Stimulated activated CD4-positive, alpha-beta T cell treated with anti-CD3 and anti-CD28 coated beads, Interleukin-1b, Interleukin-23, amount 100 ng/mL, for 48 hours (primary cell): ENCODE data around the gene NAA80.
A peak's percentile ranks its signal among the peaks of the same experiment; 100 is the strongest.
"Not testable (repeated sequence)": the region's sequence is repeated elsewhere in the genome, so short reads cannot be mapped to it uniquely, and the experiment has no call there.

Experiments
- DNase-seq: peaks from one replicate; pipeline ENCODE4 v3.0.0-alpha.2; 2020

Gene NAA80

GRCh38 chr3:50288387-50289007 lies 10.7 kb downstream of the NAA80 start:
- no peak for DNase-seq

GRCh38 chr3:50287262-50287661 lies 11.9 kb downstream of the NAA80 start:
- no peak for DNase-seq

GRCh38 chr3:50286322-50287227 lies 12.6 kb downstream of the NAA80 start:
- no peak for DNase-seq

GRCh38 chr3:50284121-50284520 lies 15.1 kb downstream of the NAA80 start:
- not testable (repeated sequence) for DNase-seq

DNA sequence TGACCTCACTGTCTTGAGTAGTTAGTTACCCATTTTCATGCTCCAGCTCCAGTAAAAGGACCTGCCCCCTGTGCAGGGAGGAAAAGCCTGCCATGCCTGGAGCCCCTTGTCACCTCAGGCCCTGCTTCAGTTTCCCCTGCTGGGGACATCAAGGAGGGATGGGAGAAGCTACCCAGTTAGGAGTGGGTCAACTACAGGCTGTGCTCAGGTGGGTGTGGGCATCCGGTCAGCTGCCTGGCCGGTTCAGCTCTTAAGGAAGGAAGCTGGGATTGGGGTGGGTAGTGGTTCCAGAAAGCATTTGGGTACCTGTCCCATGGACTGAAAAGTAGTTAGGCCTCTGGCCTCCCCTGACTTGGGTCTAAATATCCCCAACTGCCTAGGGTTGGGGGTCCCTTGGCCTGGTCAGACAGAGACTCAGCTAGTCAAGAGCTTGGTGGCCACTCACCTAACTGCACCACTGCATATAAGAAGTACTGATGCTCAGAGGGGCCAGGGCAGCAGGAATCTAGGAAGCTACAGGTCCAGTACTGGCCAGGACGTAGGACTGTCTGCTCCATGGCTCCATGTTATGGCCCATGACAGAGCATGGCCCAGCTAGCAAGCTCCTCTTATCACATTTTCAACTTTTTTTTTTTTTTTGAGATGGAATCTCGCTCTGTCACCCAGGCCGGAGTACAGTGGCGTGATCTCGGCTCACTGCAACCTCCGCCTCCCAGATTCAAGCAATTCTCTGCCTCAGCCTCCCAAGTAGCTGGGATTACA lies 19.8 kb downstream of the NAA80 start:
- DNase-seq, result no peak

DNA sequence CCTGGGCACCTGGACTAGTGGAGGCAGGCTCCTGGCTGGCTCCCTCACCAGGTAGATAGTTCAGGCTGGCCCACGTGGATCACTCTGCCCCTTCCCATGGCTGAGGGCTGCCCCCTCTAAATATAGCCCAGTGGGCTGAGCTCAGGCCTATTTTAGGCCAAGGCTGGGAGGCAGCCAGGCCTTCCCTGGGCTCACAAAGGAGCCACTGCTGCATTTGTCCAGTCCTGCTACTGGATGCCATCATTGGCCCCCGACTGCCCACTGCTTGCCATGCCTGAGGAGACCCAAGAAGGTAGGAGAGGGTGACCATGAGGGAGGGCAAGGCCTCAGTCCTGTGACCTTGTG lies 20.4 kb downstream of the NAA80 start, which contains the start of gene LSMEM2:
LSMEM2 (plus strand) TSS at position 208 of the 345 bp plus-strand sequence; CDS start at position 235, 27 bp downstream.
- DNase-seq, result no peak

DNA sequence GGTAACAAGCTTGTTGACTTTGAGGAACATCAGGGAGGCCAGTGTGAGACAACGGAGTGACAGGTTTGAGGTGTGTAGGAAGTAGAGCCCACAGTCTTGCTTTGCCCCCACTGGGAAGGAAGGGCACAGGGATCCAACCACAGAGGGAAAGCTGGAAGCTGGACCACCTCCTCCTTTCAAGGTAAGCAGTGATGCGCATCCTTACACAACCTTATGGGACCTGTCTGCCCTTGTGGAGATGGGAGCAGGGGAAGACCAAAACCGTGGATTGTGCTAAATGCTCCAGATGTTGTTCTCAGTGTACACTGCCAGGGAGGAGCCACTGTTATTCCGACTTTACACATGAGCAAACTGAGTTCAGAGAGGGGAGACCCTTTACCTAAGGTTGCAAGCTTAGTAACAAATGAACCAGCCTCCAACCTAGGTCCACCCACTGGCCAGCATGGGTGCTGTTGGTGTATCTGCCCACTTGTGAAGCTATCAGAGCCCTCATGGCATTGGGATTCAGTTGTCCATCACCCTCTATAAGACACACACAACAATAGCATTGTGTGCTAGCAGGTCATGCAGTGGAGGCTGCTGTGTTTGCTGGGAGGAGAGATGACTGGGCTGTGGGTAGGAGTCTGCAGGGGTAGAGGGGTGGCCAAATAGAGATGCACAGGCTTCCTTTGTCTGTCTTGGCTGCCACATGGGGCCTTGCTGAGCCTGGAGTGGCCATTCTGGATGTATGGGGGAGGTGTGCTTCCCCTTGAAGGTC lies 20.9 kb downstream of the NAA80 start:
- no peak for DNase-seq

DNA sequence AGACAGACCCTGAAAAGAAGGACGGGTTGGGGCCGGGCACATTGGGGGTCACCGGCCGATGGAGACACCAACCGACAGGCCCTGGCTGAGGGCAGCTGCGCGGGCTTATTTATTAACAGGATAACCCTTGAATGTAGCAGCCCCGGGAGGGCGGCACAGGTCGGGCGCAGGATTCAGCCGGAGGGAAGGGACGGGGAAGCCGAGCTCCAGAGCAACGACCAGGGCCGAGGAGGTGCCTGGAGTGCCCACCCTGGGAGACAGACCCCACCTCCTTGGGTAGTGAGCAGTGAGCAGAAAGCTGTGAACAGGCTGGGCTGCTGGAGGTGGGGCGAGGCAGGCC lies 22.5 kb downstream of the NAA80 start:
- no peak for DNase-seq

DNA sequence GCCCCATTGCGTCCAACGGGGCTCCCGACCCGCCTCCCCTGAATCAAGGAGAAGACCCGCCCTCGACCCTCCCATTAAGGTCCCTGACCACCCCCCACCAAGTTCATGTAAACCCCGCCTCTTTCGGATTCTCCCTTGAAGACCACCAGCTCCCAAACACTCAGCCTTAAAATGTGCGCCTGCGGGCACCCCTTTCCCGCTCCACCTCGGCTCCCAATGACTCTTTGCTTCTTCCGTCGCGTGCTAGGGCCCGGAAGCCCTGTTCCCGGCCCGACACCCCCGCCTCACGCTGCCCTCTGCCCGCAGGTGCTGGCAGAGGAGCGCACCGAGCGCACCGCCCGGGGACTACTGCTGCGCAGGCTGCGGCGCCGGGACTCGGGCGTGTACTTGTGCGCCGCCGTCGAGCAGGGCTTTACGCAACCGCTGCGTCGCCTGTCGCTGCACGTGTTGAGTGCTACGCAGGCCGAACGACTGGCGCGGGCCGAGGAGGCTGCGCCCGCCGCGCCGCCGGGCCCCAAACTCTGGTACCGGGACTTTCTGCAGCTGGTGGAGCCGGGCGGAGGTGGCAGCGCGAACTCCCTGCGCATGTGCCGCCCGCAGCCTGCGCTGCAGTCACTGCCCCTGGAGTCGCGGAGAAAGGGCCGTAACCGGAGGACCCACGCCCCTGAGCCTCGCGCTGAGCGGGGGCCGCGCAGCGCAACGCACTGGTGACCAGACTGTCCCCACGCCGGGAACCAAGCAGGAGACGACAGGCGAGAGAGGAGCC lies 23.0 kb downstream of the NAA80 start:
- peak; percentile 48 for DNase-seq

GRCh38 chr3:50275141-50275995 lies 23.8 kb downstream of the NAA80 start:
- DNase-seq, result no peak

DNA sequence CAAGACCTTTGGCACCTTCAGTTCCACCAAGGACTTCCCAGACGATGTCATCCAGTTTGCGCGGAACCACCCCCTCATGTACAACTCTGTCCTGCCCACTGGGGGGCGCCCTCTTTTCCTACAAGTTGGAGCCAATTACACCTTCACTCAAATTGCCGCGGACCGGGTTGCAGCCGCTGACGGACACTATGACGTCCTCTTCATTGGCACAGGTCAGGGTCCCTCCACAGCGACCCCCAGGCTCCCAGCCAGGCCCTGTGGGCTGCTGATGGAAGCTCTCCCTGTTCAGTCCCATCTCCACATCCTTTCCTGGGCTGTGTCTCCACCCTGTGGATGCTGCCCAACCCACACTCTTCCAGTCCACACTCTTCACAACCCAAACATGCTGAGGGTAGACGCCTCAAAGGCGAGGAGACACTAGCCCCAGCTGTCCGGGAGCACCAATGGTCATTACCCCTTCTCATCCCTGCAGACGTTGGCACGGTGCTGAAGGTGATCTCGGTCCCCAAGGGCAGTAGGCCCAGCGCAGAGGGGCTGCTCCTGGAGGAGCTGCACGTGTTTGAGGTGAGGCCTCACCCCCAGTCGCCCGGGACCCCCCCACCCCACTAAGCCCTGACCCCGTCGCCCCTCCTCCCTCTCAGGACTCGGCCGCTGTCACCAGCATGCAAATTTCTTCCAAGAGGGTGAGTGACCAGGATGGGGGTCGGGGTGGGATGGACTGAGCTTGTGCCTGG lies 24.7 kb downstream of the NAA80 start:
- peak; percentile 81 for DNase-seq

- DNase-seq, result no peak
These were observed 25.5 kb downstream of the NAA80 start for GRCh38 chr3:50273689-50274065.

- DNase-seq, result peak; percentile 89
These were observed 26.1 kb downstream of the NAA80 start for GRCh38 chr3:50272911-50273688.

GRCh38 chr3:50272538-50272910 lies 26.7 kb downstream of the NAA80 start:
- DNase-seq, result not testable (repeated sequence)

GRCh38 chr3:50271314-50271936 lies 27.8 kb downstream of the NAA80 start:
- DNase-seq, result no peak

DNA sequence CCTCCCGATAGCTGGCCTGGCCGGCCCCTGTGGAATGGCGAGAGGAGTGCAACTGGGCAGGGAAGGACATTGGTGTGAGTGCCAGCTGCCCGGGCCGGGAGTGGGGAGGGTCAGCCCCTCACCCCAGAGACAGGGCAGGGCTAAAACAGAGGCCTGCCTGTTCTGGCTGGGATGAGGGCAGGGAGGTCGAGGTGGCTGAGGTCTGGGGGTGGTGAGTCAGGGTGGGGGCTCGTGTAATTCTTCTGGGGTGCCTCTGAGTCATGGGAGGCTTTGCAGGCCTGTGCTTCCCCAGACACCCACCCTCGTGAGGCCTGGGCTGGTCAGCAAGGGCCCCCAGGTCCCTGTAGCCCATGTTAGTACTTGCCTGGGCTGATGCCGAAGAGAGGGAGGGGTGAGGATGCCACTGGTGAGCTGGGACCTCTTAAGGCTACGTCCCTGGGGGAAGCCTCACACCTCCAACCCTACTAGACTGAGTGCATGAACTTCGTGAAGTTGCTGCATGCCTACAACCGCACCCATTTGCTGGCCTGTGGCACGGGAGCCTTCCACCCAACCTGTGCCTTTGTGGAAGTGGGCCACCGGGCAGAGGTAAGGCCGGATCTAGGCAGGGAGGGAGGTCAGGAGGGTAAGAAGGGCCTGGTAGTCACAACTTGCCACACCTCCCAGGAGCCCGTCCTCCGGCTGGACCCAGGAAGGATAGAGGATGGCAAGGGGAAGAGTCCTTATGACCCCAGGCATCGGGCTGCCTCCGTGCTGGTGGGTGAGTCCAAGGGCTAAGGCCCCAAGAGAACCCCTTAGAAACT lies 28.6 kb downstream of the NAA80 start:
- no peak for DNase-seq

DNA sequence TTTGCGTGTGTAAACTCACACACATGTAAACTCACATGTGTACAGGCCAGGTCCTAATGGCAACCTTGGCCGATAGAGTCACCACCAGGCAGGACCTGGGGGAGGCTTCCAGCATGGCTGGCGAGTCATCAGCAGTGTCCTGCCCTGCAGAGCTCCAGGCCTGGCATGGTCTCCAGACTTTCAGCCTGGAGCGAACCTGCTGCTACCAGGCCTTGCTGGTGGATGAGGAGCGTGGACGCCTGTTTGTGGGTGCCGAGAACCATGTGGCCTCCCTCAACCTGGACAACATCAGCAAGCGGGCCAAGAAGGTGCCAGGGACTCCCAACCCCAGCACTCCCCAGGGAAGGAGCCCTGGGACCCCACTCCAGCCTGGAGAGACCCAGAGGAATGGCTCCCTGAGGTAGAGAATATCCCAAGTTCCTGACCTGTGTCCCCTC lies 29.2 kb downstream of the NAA80 start:
- DNase-seq, result no peak

DNA sequence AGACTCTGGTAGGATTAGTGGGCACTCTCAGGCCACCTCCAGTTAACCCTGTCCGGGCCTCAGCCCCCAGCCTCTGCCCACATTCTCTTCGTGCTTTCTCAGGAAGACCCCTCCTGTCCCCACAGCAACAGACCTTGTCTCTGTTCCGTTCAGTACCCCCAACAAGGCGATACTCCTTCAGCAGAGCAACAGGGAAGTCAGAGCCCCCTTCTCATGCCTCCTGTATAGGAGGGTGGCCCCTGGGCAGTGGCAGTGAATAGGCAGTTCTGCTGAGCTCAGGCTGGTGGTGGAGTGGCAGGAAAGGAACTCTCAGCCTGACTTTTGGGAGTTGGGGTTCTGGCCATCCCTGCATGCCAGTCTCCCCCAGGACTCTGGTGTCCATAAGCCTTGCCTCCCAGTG lies 29.7 kb downstream of the NAA80 start:
- DNase-seq, result no peak
